Activated T-helper 1 cell treated with anti-CD3 and anti-CD28 coated beads, Interleukin-12 subunit alpha, Interleukin-12 subunit beta, Interleukin-2, Interleukin-4 antibody, amounts not matched to agents 30 ng/mL and 10 ng/mL and 1 ng/mL, durations not matched to agents 14 hours and 24 hours and 36 hours (primary cell): Measurements from ENCODE around the gene NUP50. TPM values are rescaled to one million over a fixed set of nuclear protein-coding genes. Genes with fewer than 3 reads are reported as not detected.

Experiments
- DNase-seq: peaks from one replicate; pipeline ENCODE4 v3.0.0; 2021; ENCODE audit warnings: low spot score
- H3K27ac Mint-ChIP-seq: one replicate; pipeline ENCODE4 v1.8.0; 2021; ENCODE audit warnings: mild to moderate bottlenecking, mixed read lengths
- H3K27me3 Mint-ChIP-seq: one replicate; pipeline ENCODE4 v1.8.0; 2022; ENCODE audit warnings: mild to moderate bottlenecking, moderate library complexity, mixed read lengths; ENCODE audit not compliant: insufficient read depth
- H3K36me3 Mint-ChIP-seq: one replicate; pipeline ENCODE4 v1.8.0; 2021; ENCODE audit warnings: low read depth, mixed read lengths
- H3K4me1 Mint-ChIP-seq: one replicate; pipeline ENCODE4 v1.8.0; 2021; ENCODE audit warnings: low read depth, mixed read lengths
- H3K4me3 Mint-ChIP-seq: one replicate; pipeline ENCODE4 v1.8.0; 2021; ENCODE audit warnings: mild to moderate bottlenecking, moderate library complexity, mixed read lengths
- H3K9me3 Mint-ChIP-seq: one replicate; pipeline ENCODE4 v1.8.0; 2021; ENCODE audit warnings: mixed read lengths
- intact Hi-C: fragments of 100-400 bp; cut with micrococcal nuclease; formaldehyde crosslinking; loops from one replicate; pipeline ENCODE4 v1.15.1; 2024
- total RNA-seq: library from RNA; stranded (reverse); gene quantifications from 2 replicates; pipeline ENCODE4 v1.2.3, GENCODE V29; 2022

NUP50 gene
- total RNA-seq, 1 donor from 2014 or later: 164 TPM

- no peaks in the 10 kb centered on the region for H3K27me3 Mint-ChIP-seq
- no peaks in the 10 kb centered on the region for H3K36me3 Mint-ChIP-seq
- no peaks in the 10 kb centered on the region for H3K9me3 Mint-ChIP-seq
- intact Hi-C loops: no loop called here
- no peak for DNase-seq
- H3K4me3 Mint-ChIP-seq: no peak overlapping the region
- no peak overlapping the region for H3K27ac Mint-ChIP-seq
- no peaks in the 10 kb centered on the region for H3K4me1 Mint-ChIP-seq
Observed at GRCh38 chr22:45224988-45225731, 61.4 kb downstream of the NUP50 start.

GRCh38 chr22:45225732-45226502 is 62.2 kb downstream of the NUP50 start:
- no peak overlapping the region for H3K4me3 Mint-ChIP-seq
- no peaks in the 10 kb centered on the region for H3K4me1 Mint-ChIP-seq
- intact Hi-C loops: no loop called here
- H3K27ac Mint-ChIP-seq: no peak overlapping the region
- H3K36me3 Mint-ChIP-seq: no peaks in the 10 kb centered on the region
- no peaks in the 10 kb centered on the region for H3K9me3 Mint-ChIP-seq
- DNase-seq: no peak
- H3K27me3 Mint-ChIP-seq: no peaks in the 10 kb centered on the region

GRCh38 chr22:45226503-45227186 is 62.9 kb downstream of the NUP50 start:
- Mint-ChIP-seq H3K27ac (no peak overlapping the region), H3K4me1 (no peaks in the 10 kb centered on the region), H3K4me3 (no peak overlapping the region), H3K9me3 (no peaks in the 10 kb centered on the region), H3K36me3 (no peaks in the 10 kb centered on the region), H3K27me3 (no peaks in the 10 kb centered on the region)
- DNase-seq: no peak
- intact Hi-C loops: no loop called here

- H3K4me1 Mint-ChIP-seq: no peaks in the 10 kb centered on the region
- H3K4me3 Mint-ChIP-seq: no peak overlapping the region
- H3K27me3 Mint-ChIP-seq: no peaks in the 10 kb centered on the region
- H3K9me3 Mint-ChIP-seq: no peaks in the 10 kb centered on the region
- intact Hi-C loops: no loop called here
- no peaks in the 10 kb centered on the region for H3K36me3 Mint-ChIP-seq
- no peak overlapping the region for H3K27ac Mint-ChIP-seq
- no peak for DNase-seq
Observed at GRCh38 chr22:45227645-45228400, 64.1 kb downstream of the NUP50 start.

- Mint-ChIP-seq H3K27me3 (no peaks in the 10 kb centered on the region), H3K36me3 (no peaks in the 10 kb centered on the region)
Observed at GRCh38 chr22:45228401-45228754, 64.7 kb downstream of the NUP50 start.

GRCh38 chr22:45229181-45229580 is 65.5 kb downstream of the NUP50 start:
- no peak overlapping the region for H3K27ac Mint-ChIP-seq
- no peak overlapping the region for H3K4me3 Mint-ChIP-seq
- intact Hi-C loops: no loop called here
- no peaks in the 10 kb centered on the region for H3K36me3 Mint-ChIP-seq
- H3K4me1 Mint-ChIP-seq: no peaks in the 10 kb centered on the region
- no peak for DNase-seq
- no peaks in the 10 kb centered on the region for H3K9me3 Mint-ChIP-seq
- H3K27me3 Mint-ChIP-seq: no peaks in the 10 kb centered on the region

More at GRCh38 chr22:45228401-45228754, 64.7 kb downstream of the NUP50 start:
- Mint-ChIP-seq H3K4me3 (no peak overlapping the region), H3K4me1 (no peaks in the 10 kb centered on the region), H3K9me3 (no peaks in the 10 kb centered on the region), H3K27ac (no peak overlapping the region)
- DNase-seq: no peak
- intact Hi-C loops: no loop called here

- no peaks in the 10 kb centered on the region for H3K4me1 Mint-ChIP-seq
- intact Hi-C loops: no loop called here
- H3K4me3 Mint-ChIP-seq: no peak overlapping the region
- DNase-seq: no peak
- H3K27me3 Mint-ChIP-seq: no peaks in the 10 kb centered on the region
- no peaks in the 10 kb centered on the region for H3K9me3 Mint-ChIP-seq
- no peaks in the 10 kb centered on the region for H3K36me3 Mint-ChIP-seq
- H3K27ac Mint-ChIP-seq: no peak overlapping the region
Observed at GRCh38 chr22:45230026-45230721, 66.4 kb downstream of the NUP50 start.

- H3K36me3 Mint-ChIP-seq: no peaks in the 10 kb centered on the region
- no peak for DNase-seq
- no peaks in the 10 kb centered on the region for H3K4me1 Mint-ChIP-seq
- intact Hi-C loops: no loop called here
- no peaks in the 10 kb centered on the region for H3K9me3 Mint-ChIP-seq
- no peaks in the 10 kb centered on the region for H3K27me3 Mint-ChIP-seq
- H3K27ac Mint-ChIP-seq: no peak overlapping the region
- no peak overlapping the region for H3K4me3 Mint-ChIP-seq
Observed at GRCh38 chr22:45231293-45231692, 67.6 kb downstream of the NUP50 start.

- intact Hi-C loops: no loop called here
- no peak overlapping the region for H3K27ac Mint-ChIP-seq
- no peaks in the 10 kb centered on the region for H3K4me1 Mint-ChIP-seq
- no peak overlapping the region for H3K4me3 Mint-ChIP-seq
- no peaks in the 10 kb centered on the region for H3K9me3 Mint-ChIP-seq
- no peak for DNase-seq
- H3K27me3 Mint-ChIP-seq: no peaks in the 10 kb centered on the region
- H3K36me3 Mint-ChIP-seq: no peaks in the 10 kb centered on the region
Observed at GRCh38 chr22:45233386-45233785, 69.7 kb downstream of the NUP50 start.

GRCh38 chr22:45233827-45234226 is 70.1 kb downstream of the NUP50 start:
- H3K36me3 Mint-ChIP-seq: peaks cover 1% of the 10 kb centered on the region
- intact Hi-C loops: no loop called here

GRCh38 chr22:45235101-45235777 is 71.5 kb downstream of the NUP50 start:
- intact Hi-C loops: no loop called here
- Mint-ChIP-seq H3K4me3 (no peak overlapping the region), H3K27me3 (no peaks in the 10 kb centered on the region), H3K27ac (no peak overlapping the region), H3K4me1 (no peaks in the 10 kb centered on the region), H3K36me3 (peaks cover 4% of the 10 kb centered on the region), H3K9me3 (no peaks in the 10 kb centered on the region)
- no peak for DNase-seq

More at GRCh38 chr22:45233827-45234226, 70.1 kb downstream of the NUP50 start:
- Mint-ChIP-seq H3K27ac (no peak overlapping the region), H3K27me3 (no peaks in the 10 kb centered on the region), H3K4me3 (no peak overlapping the region), H3K4me1 (no peaks in the 10 kb centered on the region), H3K9me3 (no peaks in the 10 kb centered on the region)
- no peak for DNase-seq

GRCh38 chr22:45235851-45236342 is 72.2 kb downstream of the NUP50 start:
- peaks cover 5% of the 10 kb centered on the region for H3K36me3 Mint-ChIP-seq
- no peak overlapping the region for H3K4me3 Mint-ChIP-seq
- no peaks in the 10 kb centered on the region for H3K9me3 Mint-ChIP-seq
- no peak overlapping the region for H3K27ac Mint-ChIP-seq
- H3K27me3 Mint-ChIP-seq: no peaks in the 10 kb centered on the region
- intact Hi-C loops: no loop called here
- no peak for DNase-seq
- H3K4me1 Mint-ChIP-seq: no peaks in the 10 kb centered on the region
